Heart right ventricle (tissue), 16 donors: ENCODE measurements around the gene GPR157. TPM values are rescaled to one million over a fixed set of nuclear protein-coding genes. Genes with fewer than 3 reads are reported as not detected.

Experiments used
- ATAC-seq, 8 donors: fragments of 200-7000 bp; cut with Tn5 transposase; one replicate each; pipeline ENCODE4 v1.9.1; 2020; ENCODE audit warnings: mild to moderate bottlenecking in 8 of 8, moderate library complexity in 8 of 8, moderate number of reproducible peaks in 1 of 8
- DNase-seq, 2 donors: peaks; one replicate each; pipeline ENCODE4 v3.0.0-alpha.2; 2020
- H3K27ac ChIP-seq, 10 donors: fragments of 200-600 bp; sonication (generic) in 2 of 10; one replicate each; pipeline versions ENCODE4 v1.5.0 to v1.8.0; 2020 to 2022; ENCODE audit warnings: mild to moderate bottlenecking in 3 of 10
- H3K27me3 ChIP-seq, 7 donors: fragments of 200-600 bp; one replicate each; pipeline ENCODE4 v1.8.0; 2021 to 2022; ENCODE audit warnings: mild to moderate bottlenecking in 2 of 7
- H3K36me3 ChIP-seq, 9 donors: fragments of 200-600 bp; sonication (generic) in 1 of 9; one replicate each; pipeline versions ENCODE4 v1.5.0 to v1.8.0; 2020 to 2022; ENCODE audit warnings: mild to moderate bottlenecking in 2 of 9
- H3K4me1 ChIP-seq, 9 donors: fragments of 200-600 bp; sonication (generic) in 1 of 9; one replicate each; pipeline versions ENCODE4 v1.5.0 to v1.8.0; 2020 to 2022; ENCODE audit warnings: mild to moderate bottlenecking in 4 of 9
- H3K4me3 ChIP-seq, 10 donors: fragments of 200-600 bp; sonication (generic) in 2 of 10; one replicate each; pipeline versions ENCODE4 v1.5.0 to v1.8.0; 2020 to 2022; ENCODE audit warnings: mild to moderate bottlenecking in 7 of 10, moderate library complexity in 2 of 10
- H3K9me3 ChIP-seq, 11 donors: fragments of 200-600 bp in 10 of 11; sonication (generic) in 2 of 11; one replicate each; pipeline versions ENCODE4 v1.5.0 to v1.8.0; 2013 to 2022; ENCODE audit warnings: mild to moderate bottlenecking in 2 of 11, control low read depth in 1 of 11, moderate library complexity in 1 of 11
- WGBS, 2 donors: extraction: QIAGEN DNeasy Blood & Tissue Kit; methylation state at CpG; one replicate each; pipeline ENCODE4 v1.1.7; 2013; ENCODE audit warnings: inconsistent platforms in 1 of 2; 5-methylcytosine and 5-hydroxymethylcytosine counted together
- intact Hi-C, 10 donors: fragments of 100-400 bp; cut with DNase I; formaldehyde crosslinking; loops; one replicate each; pipeline versions ENCODE4 v1.11.1 to v1.14.2; 2022
- polyA plus RNA-seq, 2 donors: library from polyadenylated mRNA; stranded (reverse); fragments of 200-250 nt; gene quantifications; one replicate each; pipeline ENCODE4 v1.2.3, GENCODE V29; 2013
- total RNA-seq, 10 donors: library from RNA; stranded (reverse); fragmentation: NEBNext Ultra II Directional in 3 of 10; extraction: Animal tissue kit (Norgen Biotek cat#: 25700) in 3 of 10; gene quantifications; one replicate each; pipeline versions ENCODE4 v1.2.1 to v1.2.4, GENCODE V29; 2021 to 2023
- TF ChIP-seq, protein P1 (sequence below), 9 donors: fragments of 200-600 bp; sonication (generic) in 2 of 9; IDR thresholded peaks; one replicate each; pipeline versions ENCODE4 v1.5.0 to v1.8.0; 2021 to 2022; ENCODE audit warnings: antibody characterized with exemption in 9 of 9, mild to moderate bottlenecking in 5 of 9, moderate library complexity in 1 of 9
- donor health status: Arrhythmogenic right ventricular cardiomyopathy.
- donor health status: ischemic (EF 13 %, LVEDD 7.1; RV severe dilation, severe dysfunction).
- donor health status: healthy with polysubstance abuse.
- donor health status: DM: no; HTN: yes; CAD: no.
- donor health status: DM: no; HTN: no; CAD: no.
- donor health status: ischemic (EF 25% LVEDD 6.9; RV normal size, moderate dysfunction).
- donor health status: ischemic (EF 25% LVEDD 5.7; RV mildly dilated, moderate dysfunction).
- donor health status: healthy.
- donor health status: DM: yes; HTN: yes; CAD: no.
- donor health status: Ischemic cardiomyopathy.
- donor health status: ischemic (EF 35%, LVEDD 5.7; RV mildly dilated, moderate dysfunction).
- donor health status: nonischemic (EF 11% LVEDD 7.7; RV severe dilation, severe dysfunction).
- donor health status: DM: yes; HTN: yes; CAD: no.
- donor health status: PGD.
- donor health status: ischemic (EF 29% LVEDD 5.4; RV normal size, mild dysfunction).
- donor health status: nonischemic (EF 23%, LVEDD 6.1; RV moderate dilation, normal function).

GPR157 gene
- total and polyA plus RNA-seq, 12 donors, result 5.1 to 69.1 (median 36.2) TPM

DNA sequence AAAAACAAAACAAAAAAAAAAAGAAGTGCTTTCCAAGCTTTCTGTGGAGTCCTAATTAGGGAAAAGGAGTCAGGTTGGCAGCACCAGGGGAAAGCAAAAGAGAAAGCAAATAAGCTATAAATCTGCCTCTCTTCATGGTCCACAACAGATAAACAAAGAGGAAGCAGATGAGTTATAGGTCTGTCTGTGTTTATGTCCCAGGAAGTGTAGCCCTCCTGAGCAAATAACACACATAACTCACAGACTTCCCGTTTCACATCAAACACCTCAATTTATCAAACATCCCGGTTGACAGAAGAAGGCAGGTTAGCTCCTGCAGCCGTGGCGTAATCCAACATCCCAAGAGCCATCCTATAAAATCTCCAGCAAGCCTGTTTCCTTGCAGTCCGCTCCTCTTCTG, 53.9 kb downstream of the GPR157 start:
- peaks cover 0 to 51% (median 3%) of the 10 kb centered on the region in 9 donors for H3K4me1 ChIP-seq
- no peaks in the 10 kb centered on the region for H3K9me3 ChIP-seq
- no peaks in the 10 kb centered on the region for H3K27me3 ChIP-seq
- ATAC-seq, result no peak
- TF ChIP-seq, protein P1, sequence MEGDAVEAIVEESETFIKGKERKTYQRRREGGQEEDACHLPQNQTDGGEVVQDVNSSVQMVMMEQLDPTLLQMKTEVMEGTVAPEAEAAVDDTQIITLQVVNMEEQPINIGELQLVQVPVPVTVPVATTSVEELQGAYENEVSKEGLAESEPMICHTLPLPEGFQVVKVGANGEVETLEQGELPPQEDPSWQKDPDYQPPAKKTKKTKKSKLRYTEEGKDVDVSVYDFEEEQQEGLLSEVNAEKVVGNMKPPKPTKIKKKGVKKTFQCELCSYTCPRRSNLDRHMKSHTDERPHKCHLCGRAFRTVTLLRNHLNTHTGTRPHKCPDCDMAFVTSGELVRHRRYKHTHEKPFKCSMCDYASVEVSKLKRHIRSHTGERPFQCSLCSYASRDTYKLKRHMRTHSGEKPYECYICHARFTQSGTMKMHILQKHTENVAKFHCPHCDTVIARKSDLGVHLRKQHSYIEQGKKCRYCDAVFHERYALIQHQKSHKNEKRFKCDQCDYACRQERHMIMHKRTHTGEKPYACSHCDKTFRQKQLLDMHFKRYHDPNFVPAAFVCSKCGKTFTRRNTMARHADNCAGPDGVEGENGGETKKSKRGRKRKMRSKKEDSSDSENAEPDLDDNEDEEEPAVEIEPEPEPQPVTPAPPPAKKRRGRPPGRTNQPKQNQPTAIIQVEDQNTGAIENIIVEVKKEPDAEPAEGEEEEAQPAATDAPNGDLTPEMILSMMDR (IDR thresholded peaks at IDR 0.05), result no peak
- H3K27ac ChIP-seq, result peak overlapping the region in 1 of 10 donors; percentile 20
- no peaks in the 10 kb centered on the region for H3K36me3 ChIP-seq
- no peak for DNase-seq
- no peak overlapping the region for H3K4me3 ChIP-seq
- 64 to 78% methylated on average over 5 of the region's 5 CpGs for WGBS, 2 donors
- intact Hi-C loops, result no loop called here

DNA sequence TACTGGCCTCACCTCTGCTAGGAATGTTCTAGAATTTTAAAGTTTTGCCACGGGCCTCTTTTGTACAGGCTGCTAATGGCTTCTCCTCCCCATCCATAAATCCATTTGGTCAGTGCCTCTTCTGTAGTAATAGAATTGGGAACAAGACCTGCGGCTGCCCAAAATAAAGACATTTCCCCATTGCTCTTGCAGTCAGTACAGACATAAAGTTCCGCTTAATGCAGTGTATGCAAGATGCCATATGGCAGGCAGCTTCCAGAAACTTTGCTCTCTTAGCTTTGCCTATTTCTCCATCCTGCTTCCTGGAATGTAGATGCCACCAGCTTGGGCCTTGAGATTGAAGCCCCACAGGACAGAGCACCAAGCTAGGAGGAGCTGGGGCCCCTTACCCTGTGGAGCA, 55.8 kb downstream of the GPR157 start:
- intact Hi-C loops, result no loop called here
- TF ChIP-seq, protein P1 (IDR thresholded peaks at IDR 0.05), result no peak
- peaks cover 0 to 58% (median 19%) of the 10 kb centered on the region in 9 donors for H3K4me1 ChIP-seq
- H3K4me3 ChIP-seq, result no peak overlapping the region
- DNase-seq (no peak), ATAC-seq (no peak)
- H3K27me3 ChIP-seq, result no peaks in the 10 kb centered on the region
- 95% methylated on average over 3 of the region's 3 CpGs for WGBS, 2 donors
- H3K27ac ChIP-seq, result no peak overlapping the region
- H3K9me3 ChIP-seq, result no peaks in the 10 kb centered on the region
- no peaks in the 10 kb centered on the region for H3K36me3 ChIP-seq

DNA sequence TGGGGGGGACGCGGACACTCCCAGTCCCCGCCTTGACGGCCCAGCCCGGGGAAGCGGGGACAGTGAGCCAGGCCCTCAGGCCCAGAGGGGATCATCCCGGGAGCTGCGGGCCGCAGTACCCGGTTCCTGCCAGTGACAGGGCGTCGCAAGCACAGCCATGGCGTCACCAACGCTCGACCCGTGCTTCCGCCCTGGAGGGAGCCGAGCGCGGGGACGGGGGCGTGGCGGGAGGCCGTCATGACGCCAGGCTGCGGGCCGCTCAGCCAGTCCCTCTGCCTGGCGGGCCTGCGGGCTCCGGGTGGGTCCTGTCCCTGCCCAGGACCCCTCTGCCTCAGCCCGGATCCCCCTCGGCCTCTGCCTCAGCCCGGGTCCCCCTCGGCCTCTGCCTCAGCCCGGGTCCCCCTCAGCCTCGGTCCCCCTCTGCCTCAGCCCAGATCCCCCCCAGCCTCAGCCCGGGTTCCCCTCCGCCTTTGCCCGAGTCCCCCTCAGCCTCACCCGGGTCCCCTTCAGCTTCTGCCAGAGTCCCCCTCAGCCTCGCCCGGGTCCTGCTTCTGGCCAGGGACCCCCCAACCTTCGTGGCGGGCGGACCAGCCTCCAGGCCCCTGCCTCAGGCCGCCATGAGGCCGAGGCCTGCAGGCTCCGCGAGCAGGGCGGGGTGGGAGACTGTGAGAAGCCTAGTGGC, 57.2 kb downstream of the GPR157 start:
- TF ChIP-seq, protein P1 (IDR thresholded peaks at IDR 0.05), result no peak

DNA sequence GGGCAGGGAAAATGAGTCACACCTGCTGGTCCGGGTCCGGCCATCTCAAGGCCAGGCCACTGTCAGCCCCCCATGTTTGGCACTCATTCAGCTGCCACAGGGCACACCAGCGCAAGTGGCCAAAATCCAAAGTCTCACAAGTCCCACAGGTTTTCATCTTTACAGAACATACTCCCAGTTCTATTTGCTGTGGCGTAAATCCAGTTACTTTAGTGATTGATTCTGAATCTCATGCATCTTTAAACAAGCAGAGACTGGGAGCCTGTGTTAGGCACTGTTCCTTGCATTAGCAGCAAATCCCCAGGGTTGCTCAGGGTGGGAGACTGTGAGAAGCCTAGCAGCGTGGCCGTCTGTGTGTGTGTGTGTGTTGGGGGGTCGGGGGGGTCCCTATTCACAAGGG, 58.4 kb downstream of the GPR157 start:
- Histone ChIP-seq H3K27me3 (no peaks in the 10 kb centered on the region), H3K27ac (peak overlapping the region in 1 of 10 donors; percentile 88), H3K4me3 (no peak overlapping the region), H3K36me3 (no peaks in the 10 kb centered on the region), H3K9me3 (no peaks in the 10 kb centered on the region), H3K4me1 (peaks cover 0 to 74% (median 27%) of the 10 kb centered on the region in 9 donors)
- intact Hi-C loops, result no loop called here
- DNase-seq (no peak), ATAC-seq (no peak)
- TF ChIP-seq, protein P1 (IDR thresholded peaks at IDR 0.05), result no peak
- 84 to 86% methylated on average over 7 of the region's 7 CpGs for WGBS, 2 donors

More for the DNA sequence above, 57.2 kb downstream of the GPR157 start:
- Histone ChIP-seq H3K36me3 (no peaks in the 10 kb centered on the region), H3K4me1 (peaks cover 0 to 65% (median 18%) of the 10 kb centered on the region in 9 donors), H3K27ac (no peak overlapping the region), H3K4me3 (no peak overlapping the region), H3K9me3 (no peaks in the 10 kb centered on the region), H3K27me3 (no peaks in the 10 kb centered on the region)
- peak in 2 of 8 donors; percentile 26 to 29 for ATAC-seq
- 92 to 94% methylated on average over 35 to 50 of the region's 50 CpGs for WGBS, 2 donors
- intact Hi-C loops, result no loop called here
- DNase-seq, result no peak
